WTC11 (cell line): Measurements from ENCODE around the gene ATG101. TPM values are rescaled to one million over a fixed set of nuclear protein-coding genes. Genes with fewer than 3 reads are reported as not detected.

ENCODE experiments used
- ATAC-seq: fragments of 200-7000 bp; cut with Tn5 transposase; 2 replicates; pipeline ENCODE4 v1.10.0; 2021; ENCODE audit warnings: mild to moderate bottlenecking, moderate library complexity
- CTCF ChIA-PET: fragments of 300-600 bp; sonication (Branson Sonifier 250); formaldehyde crosslinking; loops from one replicate; lab custom pipeline; 2021; ENCODE audit warnings: antibody characterized with exemption; lab: Charles Lee
- POLR2A ChIA-PET: fragments of 350-600 bp; sonication (Branson Sonifier 250); formaldehyde crosslinking; loops from one replicate; lab custom pipeline; 2021; ENCODE audit warnings: antibody characterized with exemption; lab: Charles Lee
- DNase-seq: peaks from one replicate; pipeline ENCODE4 v3.0.0; 2021; ENCODE audit warnings: low spot score
- H3K27ac Mint-ChIP-seq: 2 replicates; pipeline ENCODE4 v1.8.0; 2021; ENCODE audit warnings: mixed read lengths
- H3K27me3 Mint-ChIP-seq: 2 replicates; pipeline ENCODE4 v1.8.0; 2021; ENCODE audit warnings: low read depth, mild to moderate bottlenecking, moderate library complexity, mixed read lengths
- H3K36me3 Mint-ChIP-seq: 2 replicates; pipeline ENCODE4 v1.8.0; 2021; ENCODE audit warnings: mixed read lengths
- H3K4me1 Mint-ChIP-seq: 2 replicates; pipeline ENCODE4 v1.8.0; 2022; ENCODE audit warnings: mixed read lengths
- H3K4me3 Mint-ChIP-seq: 2 replicates; pipeline ENCODE4 v1.8.0; 2021; ENCODE audit warnings: mild to moderate bottlenecking, moderate library complexity, mixed read lengths
- H3K9me3 Mint-ChIP-seq: 2 replicates; pipeline ENCODE4 v1.8.0; 2021; ENCODE audit warnings: mixed read lengths
- ATF1 ChIP-seq: sonication (generic); formaldehyde crosslinking; IDR thresholded peaks from 2 replicates; pipeline ENCODE4 v1.8.1; 2023; ENCODE audit warnings: mild to moderate bottlenecking, moderate library complexity, missing genetic modification reagents
- ELF4 ChIP-seq: sonication (generic); formaldehyde crosslinking; IDR thresholded peaks from 2 replicates; pipeline ENCODE4 v1.8.1; 2022; ENCODE audit warnings: low read depth, mild to moderate bottlenecking, moderate library complexity, missing genetic modification reagents
- EMX1 ChIP-seq: fragments of 250-450 bp; sonication (Bioruptor Pico); IDR thresholded peaks from 2 replicates; pipeline ENCODE4 v1.8.0; 2021; ENCODE audit warnings: mild to moderate bottlenecking
- ESRRA ChIP-seq: sonication (generic); formaldehyde crosslinking; IDR thresholded peaks from 2 replicates; pipeline ENCODE4 v1.8.1; 2022; ENCODE audit warnings: mild to moderate bottlenecking, missing genetic modification reagents, borderline replicate concordance
- ETV6 ChIP-seq: sonication (generic); formaldehyde crosslinking; IDR thresholded peaks from 2 replicates; pipeline ENCODE4 v1.8.1; 2022; ENCODE audit warnings: mild to moderate bottlenecking, missing genetic modification reagents
- GABPB1 ChIP-seq: sonication (generic); formaldehyde crosslinking; IDR thresholded peaks from 2 replicates; pipeline ENCODE4 v1.8.1; 2023; ENCODE audit warnings: mild to moderate bottlenecking, missing genetic modification reagents
- GRHL2 ChIP-seq: fragments of 250-450 bp; sonication (Bioruptor Pico); IDR thresholded peaks from 2 replicates; pipeline ENCODE4 v1.8.0; 2022; ENCODE audit warnings: mild to moderate bottlenecking, moderate library complexity; ENCODE audit not compliant: insufficient replicate concordance, severe bottlenecking
- JUN ChIP-seq: sonication (generic); formaldehyde crosslinking; IDR thresholded peaks from 2 replicates; pipeline ENCODE4 v1.8.0; 2023; ENCODE audit warnings: mild to moderate bottlenecking, missing genetic modification reagents
- KAT7 ChIP-seq: sonication (generic); formaldehyde crosslinking; IDR thresholded peaks from 2 replicates; pipeline ENCODE4 v1.8.1; 2023; ENCODE audit warnings: missing genetic modification reagents, mild to moderate bottlenecking, borderline replicate concordance
- NR3C1 ChIP-seq: sonication (generic); formaldehyde crosslinking; conservative IDR thresholded peaks from 2 replicates; pipeline ENCODE4 v1.8.1; 2023; ENCODE audit warnings: low read depth, mild to moderate bottlenecking, missing genetic modification reagents
- RORB ChIP-seq: fragments of 250-450 bp; sonication (Bioruptor Pico); IDR thresholded peaks from 2 replicates; pipeline ENCODE4 v1.9.0; 2021; ENCODE audit warnings: mild to moderate bottlenecking
- ZNF232 ChIP-seq: sonication (generic); formaldehyde crosslinking; IDR thresholded peaks from 2 replicates; pipeline ENCODE4 v1.8.0; 2022; ENCODE audit warnings: mild to moderate bottlenecking, missing genetic modification reagents
- ZNF317 ChIP-seq: sonication (generic); formaldehyde crosslinking; IDR thresholded peaks from 2 replicates; pipeline ENCODE4 v1.8.1; 2023; ENCODE audit warnings: low read depth, mild to moderate bottlenecking, moderate library complexity, missing genetic modification reagents, borderline replicate concordance
- total RNA-seq: library from RNA; stranded (reverse); gene quantifications from 3 replicates; pipeline ENCODE4 v1.2.3, GENCODE V29; 2021
- TF ChIP-seq, protein P1 (sequence below): sonication (generic); formaldehyde crosslinking; IDR thresholded peaks from 2 replicates; pipeline ENCODE4 v1.8.1; 2022; ENCODE audit warnings: mild to moderate bottlenecking, missing genetic modification reagents, moderate library complexity, borderline replicate concordance
- TF ChIP-seq, protein P2 (sequence below): sonication (generic); formaldehyde crosslinking; IDR thresholded peaks from 2 replicates; pipeline ENCODE4 v1.8.1; 2022; ENCODE audit warnings: mild to moderate bottlenecking, moderate library complexity, missing genetic modification reagents
- TF ChIP-seq, protein P3 (sequence below): fragments of 250-450 bp; sonication (Bioruptor Pico); conservative IDR thresholded peaks from 2 replicates; pipeline ENCODE4 v1.9.0; 2021; ENCODE audit warnings: mild to moderate bottlenecking
- TF ChIP-seq, protein P4 (sequence below): sonication (generic); formaldehyde crosslinking; IDR thresholded peaks from 2 replicates; pipeline ENCODE4 v1.8.0; 2022; ENCODE audit warnings: mild to moderate bottlenecking, missing genetic modification reagents
- TF ChIP-seq, protein P5 (sequence below): fragments of 250-450 bp; sonication (Bioruptor Pico); IDR thresholded peaks from 2 replicates; pipeline ENCODE4 v2.1.2; 2022; ENCODE audit warnings: mild to moderate bottlenecking, moderate library complexity
- TF ChIP-seq, protein P6 (sequence below): sonication (generic); formaldehyde crosslinking; IDR thresholded peaks from 2 replicates; pipeline ENCODE4 v1.8.1; 2023; ENCODE audit warnings: mild to moderate bottlenecking, moderate library complexity, missing genetic modification reagents
- TF ChIP-seq, protein P7 (sequence below): fragments of 250-450 bp; sonication (Bioruptor Pico); IDR thresholded peaks from 2 replicates; pipeline ENCODE4 v1.9.0; 2021; ENCODE audit warnings: mild to moderate bottlenecking, borderline replicate concordance

ATG101 gene
- total RNA-seq, 1 experiment from 2014 or later: 52.1 TPM

DNA sequence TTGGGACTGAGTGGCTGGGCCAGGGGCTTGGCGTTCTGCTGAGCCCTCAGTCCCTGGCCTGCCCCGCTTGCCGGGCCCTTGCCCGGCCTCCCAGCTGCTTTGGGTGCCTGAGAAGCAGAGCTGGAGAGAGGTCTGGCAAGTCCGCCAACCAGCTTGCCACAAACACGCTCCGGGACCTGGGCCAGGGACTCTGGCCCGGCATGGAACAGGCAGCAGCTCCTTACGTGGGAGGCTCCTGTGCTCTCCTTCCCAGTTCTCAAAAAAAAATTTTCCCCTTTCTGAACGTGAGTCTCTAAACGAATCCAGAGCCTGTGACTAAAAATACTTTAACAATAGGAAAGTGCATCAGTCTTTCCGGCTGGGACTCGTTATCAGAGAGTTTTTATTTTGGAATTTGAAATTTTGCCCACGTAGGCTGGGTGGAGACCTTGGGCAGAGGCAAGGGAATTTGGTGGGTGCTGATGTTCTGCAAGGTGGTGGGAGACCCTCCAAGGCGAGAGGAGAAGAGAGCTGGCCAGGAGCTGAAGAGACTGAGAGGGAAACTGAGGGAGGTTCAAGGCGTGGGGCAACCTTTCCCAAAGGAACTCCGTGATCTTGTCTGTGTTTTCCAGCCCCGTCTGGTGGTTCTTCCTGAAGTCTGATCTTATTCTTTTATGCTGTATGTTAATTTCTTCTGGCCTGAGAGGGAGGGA lies 25.3 kb upstream of the ATG101 start:
- no peaks in the 10 kb centered on the region for H3K36me3 Mint-ChIP-seq
- POLR2A ChIA-PET: interaction anchor here (1.4 kb wide), 1 partner anchor 11 kb away, joined by 6 read pairs; no protein-coding TSS in a partner anchor
- H3K27me3 Mint-ChIP-seq: peaks cover 20% of the 10 kb centered on the region
- H3K27ac Mint-ChIP-seq: no peak overlapping the region
- CTCF ChIA-PET: interaction anchor here (0.9 to 6.6 kb wide), 5 partner anchors 12 to 76 kb away, joined by 3 to 57 read pairs (median 4); no protein-coding TSS in a partner anchor
- peaks cover 6% of the 10 kb centered on the region for H3K4me1 Mint-ChIP-seq
- no peaks in the 10 kb centered on the region for H3K9me3 Mint-ChIP-seq
- ATAC-seq (no peak), DNase-seq (no peak)
- H3K4me3 Mint-ChIP-seq: no peak overlapping the region
- TF ChIP-seq, protein P1, sequence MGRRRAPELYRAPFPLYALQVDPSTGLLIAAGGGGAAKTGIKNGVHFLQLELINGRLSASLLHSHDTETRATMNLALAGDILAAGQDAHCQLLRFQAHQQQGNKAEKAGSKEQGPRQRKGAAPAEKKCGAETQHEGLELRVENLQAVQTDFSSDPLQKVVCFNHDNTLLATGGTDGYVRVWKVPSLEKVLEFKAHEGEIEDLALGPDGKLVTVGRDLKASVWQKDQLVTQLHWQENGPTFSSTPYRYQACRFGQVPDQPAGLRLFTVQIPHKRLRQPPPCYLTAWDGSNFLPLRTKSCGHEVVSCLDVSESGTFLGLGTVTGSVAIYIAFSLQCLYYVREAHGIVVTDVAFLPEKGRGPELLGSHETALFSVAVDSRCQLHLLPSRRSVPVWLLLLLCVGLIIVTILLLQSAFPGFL (CRISPR knock-in tag): no peak
- TF ChIP-seq, protein P2, sequence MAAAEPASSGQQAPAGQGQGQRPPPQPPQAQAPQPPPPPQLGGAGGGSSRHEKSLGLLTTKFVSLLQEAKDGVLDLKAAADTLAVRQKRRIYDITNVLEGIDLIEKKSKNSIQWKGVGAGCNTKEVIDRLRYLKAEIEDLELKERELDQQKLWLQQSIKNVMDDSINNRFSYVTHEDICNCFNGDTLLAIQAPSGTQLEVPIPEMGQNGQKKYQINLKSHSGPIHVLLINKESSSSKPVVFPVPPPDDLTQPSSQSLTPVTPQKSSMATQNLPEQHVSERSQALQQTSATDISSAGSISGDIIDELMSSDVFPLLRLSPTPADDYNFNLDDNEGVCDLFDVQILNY (CRISPR knock-in tag): no peak
- no peak for TF ChIP-seq ETV6 (CRISPR knock-in tag)
- TF ChIP-seq, protein P3, sequence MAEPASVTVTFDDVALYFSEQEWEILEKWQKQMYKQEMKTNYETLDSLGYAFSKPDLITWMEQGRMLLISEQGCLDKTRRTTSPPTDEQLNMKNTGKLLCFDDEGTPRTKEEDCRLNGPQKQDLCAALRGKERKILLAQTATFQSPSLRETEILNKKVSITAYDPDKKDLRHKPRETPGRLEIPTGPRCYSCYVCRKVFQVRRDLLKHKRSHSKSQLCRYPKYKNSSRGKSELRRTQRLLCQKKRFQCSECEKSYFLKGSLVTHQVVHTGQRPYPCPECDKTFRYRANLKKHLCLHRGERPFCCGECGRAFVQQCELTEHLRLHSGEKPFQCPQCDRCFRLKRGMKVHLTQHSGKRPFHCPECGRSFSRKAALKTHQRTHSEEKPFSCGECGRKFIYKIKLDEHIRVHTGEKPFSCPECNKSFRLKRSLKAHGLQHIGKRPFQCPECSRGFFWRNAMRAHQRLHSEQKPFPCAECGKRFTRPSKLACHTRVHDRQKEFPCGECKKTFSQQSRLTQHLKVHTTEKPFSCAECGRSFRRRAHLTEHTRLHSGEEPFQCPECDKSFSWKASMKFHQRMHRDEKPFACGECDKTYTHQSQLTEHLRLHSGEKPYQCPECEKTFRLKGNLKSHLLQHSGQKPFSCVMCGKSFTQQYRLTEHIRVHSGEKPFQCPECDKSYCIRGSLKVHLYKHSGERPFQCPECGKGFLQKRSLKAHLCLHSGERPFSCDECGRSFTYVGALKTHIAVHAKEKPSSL (CRISPR knock-in tag): no peak
- no peak for TF ChIP-seq ESRRA (CRISPR knock-in tag)

DNA sequence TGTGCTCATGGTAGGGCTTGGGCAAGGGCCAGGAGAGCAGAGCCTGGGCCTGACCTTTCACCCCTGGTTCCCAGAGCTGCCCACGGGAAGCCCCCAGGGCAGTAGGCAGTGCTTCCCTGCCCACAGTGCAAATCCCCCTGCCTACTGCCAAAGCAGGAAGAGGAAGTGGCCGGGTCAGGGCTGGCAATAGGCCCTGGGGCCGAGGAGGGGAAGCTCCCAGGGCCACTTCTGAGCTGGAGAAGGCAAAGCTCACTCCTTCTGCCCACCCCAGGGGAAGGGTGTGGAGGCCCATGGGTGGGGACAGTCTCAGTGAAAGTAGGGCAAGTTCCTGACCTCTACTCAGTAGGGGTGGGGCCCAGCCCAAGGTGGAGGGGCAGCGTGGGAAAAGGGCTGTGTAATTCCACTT lies 24.0 kb upstream of the ATG101 start:
- ATAC-seq (no peak), DNase-seq (no peak)
- H3K4me3 Mint-ChIP-seq: no peak overlapping the region
- ChIA-PET POLR2A (interaction anchor here (1.0 kb wide), 1 partner anchor 13 kb away, joined by 4 read pairs; no protein-coding TSS in a partner anchor), CTCF (interaction anchor here (6.6 kb wide), 1 partner anchor 20 kb away, joined by 57 read pairs; no protein-coding TSS in a partner anchor)
- H3K4me1 Mint-ChIP-seq: peaks cover 17% of the 10 kb centered on the region
- H3K36me3 Mint-ChIP-seq: no peaks in the 10 kb centered on the region
- H3K27ac Mint-ChIP-seq: no peak overlapping the region
- TF ChIP-seq, protein P4, sequence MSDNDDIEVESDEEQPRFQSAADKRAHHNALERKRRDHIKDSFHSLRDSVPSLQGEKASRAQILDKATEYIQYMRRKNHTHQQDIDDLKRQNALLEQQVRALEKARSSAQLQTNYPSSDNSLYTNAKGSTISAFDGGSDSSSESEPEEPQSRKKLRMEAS: no peak
- TF ChIP-seq RORB (CRISPR knock-in tag) (no peak), EMX1 (CRISPR knock-in tag) (no peak), GABPB1 (CRISPR knock-in tag) (no peak), ZNF232 (no peak), ZNF317 (CRISPR knock-in tag) (no peak), KAT7 (CRISPR knock-in tag) (no peak), ATF1 (CRISPR knock-in tag) (no peak), NR3C1 (CRISPR knock-in tag) (no peak), JUN (CRISPR knock-in tag) (no peak), ELF4 (CRISPR knock-in tag) (no peak), GRHL2 (CRISPR knock-in tag) (no peak)
- TF ChIP-seq, protein P5, sequence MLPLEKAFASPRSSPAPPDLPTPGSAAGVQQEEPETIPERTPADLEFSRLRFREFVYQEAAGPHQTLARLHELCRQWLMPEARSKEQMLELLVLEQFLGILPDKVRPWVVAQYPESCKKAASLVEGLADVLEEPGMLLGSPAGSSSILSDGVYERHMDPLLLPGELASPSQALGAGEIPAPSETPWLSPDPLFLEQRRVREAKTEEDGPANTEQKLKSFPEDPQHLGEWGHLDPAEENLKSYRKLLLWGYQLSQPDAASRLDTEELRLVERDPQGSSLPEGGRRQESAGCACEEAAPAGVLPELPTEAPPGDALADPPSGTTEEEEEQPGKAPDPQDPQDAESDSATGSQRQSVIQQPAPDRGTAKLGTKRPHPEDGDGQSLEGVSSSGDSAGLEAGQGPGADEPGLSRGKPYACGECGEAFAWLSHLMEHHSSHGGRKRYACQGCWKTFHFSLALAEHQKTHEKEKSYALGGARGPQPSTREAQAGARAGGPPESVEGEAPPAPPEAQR: no peak
- TF ChIP-seq, protein P6, sequence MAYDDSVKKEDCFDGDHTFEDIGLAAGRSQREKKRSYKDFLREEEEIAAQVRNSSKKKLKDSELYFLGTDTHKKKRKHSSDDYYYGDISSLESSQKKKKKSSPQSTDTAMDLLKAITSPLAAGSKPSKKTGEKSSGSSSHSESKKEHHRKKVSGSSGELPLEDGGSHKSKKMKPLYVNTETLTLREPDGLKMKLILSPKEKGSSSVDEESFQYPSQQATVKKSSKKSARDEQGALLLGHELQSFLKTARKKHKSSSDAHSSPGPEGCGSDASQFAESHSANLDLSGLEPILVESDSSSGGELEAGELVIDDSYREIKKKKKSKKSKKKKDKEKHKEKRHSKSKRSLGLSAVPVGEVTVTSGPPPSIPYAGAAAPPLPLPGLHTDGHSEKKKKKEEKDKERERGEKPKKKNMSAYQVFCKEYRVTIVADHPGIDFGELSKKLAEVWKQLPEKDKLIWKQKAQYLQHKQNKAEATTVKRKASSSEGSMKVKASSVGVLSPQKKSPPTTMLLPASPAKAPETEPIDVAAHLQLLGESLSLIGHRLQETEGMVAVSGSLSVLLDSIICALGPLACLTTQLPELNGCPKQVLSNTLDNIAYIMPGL (CRISPR knock-in tag): no peak
- TF ChIP-seq, protein P7, sequence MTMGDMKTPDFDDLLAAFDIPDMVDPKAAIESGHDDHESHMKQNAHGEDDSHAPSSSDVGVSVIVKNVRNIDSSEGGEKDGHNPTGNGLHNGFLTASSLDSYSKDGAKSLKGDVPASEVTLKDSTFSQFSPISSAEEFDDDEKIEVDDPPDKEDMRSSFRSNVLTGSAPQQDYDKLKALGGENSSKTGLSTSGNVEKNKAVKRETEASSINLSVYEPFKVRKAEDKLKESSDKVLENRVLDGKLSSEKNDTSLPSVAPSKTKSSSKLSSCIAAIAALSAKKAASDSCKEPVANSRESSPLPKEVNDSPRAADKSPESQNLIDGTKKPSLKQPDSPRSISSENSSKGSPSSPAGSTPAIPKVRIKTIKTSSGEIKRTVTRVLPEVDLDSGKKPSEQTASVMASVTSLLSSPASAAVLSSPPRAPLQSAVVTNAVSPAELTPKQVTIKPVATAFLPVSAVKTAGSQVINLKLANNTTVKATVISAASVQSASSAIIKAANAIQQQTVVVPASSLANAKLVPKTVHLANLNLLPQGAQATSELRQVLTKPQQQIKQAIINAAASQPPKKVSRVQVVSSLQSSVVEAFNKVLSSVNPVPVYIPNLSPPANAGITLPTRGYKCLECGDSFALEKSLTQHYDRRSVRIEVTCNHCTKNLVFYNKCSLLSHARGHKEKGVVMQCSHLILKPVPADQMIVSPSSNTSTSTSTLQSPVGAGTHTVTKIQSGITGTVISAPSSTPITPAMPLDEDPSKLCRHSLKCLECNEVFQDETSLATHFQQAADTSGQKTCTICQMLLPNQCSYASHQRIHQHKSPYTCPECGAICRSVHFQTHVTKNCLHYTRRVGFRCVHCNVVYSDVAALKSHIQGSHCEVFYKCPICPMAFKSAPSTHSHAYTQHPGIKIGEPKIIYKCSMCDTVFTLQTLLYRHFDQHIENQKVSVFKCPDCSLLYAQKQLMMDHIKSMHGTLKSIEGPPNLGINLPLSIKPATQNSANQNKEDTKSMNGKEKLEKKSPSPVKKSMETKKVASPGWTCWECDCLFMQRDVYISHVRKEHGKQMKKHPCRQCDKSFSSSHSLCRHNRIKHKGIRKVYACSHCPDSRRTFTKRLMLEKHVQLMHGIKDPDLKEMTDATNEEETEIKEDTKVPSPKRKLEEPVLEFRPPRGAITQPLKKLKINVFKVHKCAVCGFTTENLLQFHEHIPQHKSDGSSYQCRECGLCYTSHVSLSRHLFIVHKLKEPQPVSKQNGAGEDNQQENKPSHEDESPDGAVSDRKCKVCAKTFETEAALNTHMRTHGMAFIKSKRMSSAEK (CRISPR knock-in tag): no peak
- peaks cover 34% of the 10 kb centered on the region for H3K27me3 Mint-ChIP-seq
- H3K9me3 Mint-ChIP-seq: no peaks in the 10 kb centered on the region
